ENCODE data around the gene BBS4.
A peak's percentile ranks its signal among the peaks of the same experiment; 100 is the strongest.
"Not testable (repeated sequence)": the region's sequence is repeated elsewhere in the genome, so short reads cannot be mapped to it uniquely, and the experiment has no call there.

Gene BBS4

GRCh38 chr15:72700076-72700475, 14.1 kb downstream of the BBS4 start:
- no peak for DNase-seq (ENCODE audit: low read depth)

GRCh38 chr15:72706266-72706665, 20.3 kb downstream of the BBS4 start:
- no peak for DNase-seq (ENCODE audit: low read depth)

- not testable (repeated sequence) for DNase-seq (ENCODE audit: low read depth)
These were observed 22.7 kb downstream of the BBS4 start for GRCh38 chr15:72708551-72709303.

GRCh38 chr15:72722071-72722696, 36.2 kb downstream of the BBS4 start:
- DNase-seq (ENCODE audit: low read depth): peak; percentile 35

- DNase-seq (ENCODE audit: low read depth): no peak
These were observed 38.0 kb downstream of the BBS4 start for GRCh38 chr15:72724028-72724427.

DNA sequence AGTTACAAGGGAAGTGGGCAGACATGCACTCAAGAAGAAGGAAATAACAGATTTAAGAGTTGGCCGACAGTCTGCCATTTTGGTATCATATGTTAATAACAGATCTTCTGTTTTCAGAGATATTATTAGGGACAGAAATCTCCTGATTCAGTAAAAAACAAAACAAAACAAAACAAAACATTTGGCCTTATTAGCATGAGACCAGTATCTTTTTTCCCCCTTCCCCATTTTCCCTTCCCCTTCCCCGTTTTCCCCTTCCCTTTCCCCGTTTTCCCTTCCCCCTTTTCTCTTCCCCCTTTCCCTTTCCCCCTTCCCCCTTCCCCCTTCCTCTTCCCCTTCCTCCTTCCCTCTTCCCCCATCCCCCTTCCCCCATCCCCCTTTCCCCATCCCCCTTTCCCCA, 39.4 kb downstream of the BBS4 start:
- no peak for DNase-seq (ENCODE audit: low read depth)

GRCh38 chr15:72725851-72726250, 39.8 kb downstream of the BBS4 start:
- DNase-seq (ENCODE audit: low read depth): not testable (repeated sequence)

DNA sequence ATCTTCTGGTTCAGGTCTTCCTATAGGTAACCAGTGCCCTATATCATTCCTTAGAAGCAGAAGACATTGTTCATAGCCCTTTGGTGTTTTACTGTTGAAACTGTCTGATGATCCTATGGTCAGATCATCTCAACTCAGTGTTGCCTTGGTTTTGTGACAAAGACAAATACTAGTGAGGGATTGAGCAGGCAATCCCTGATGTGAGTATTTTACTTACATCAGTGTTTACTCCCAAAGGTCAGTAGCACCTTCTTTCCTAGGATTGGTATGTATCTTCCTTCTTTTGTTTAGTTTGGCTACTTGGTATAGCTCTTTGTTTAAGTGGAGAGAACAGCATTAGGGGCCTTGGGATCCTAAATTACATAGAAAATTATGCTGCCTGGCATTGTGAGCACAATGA, 41.1 kb downstream of the BBS4 start:
- no peak for DNase-seq (ENCODE audit: low read depth)

GRCh38 chr15:72728249-72728648, 42.2 kb downstream of the BBS4 start:
- not testable (repeated sequence) for DNase-seq (ENCODE audit: low read depth)

GRCh38 chr15:72728821-72729220, 42.8 kb downstream of the BBS4 start:
- no peak for DNase-seq (ENCODE audit: low read depth)

- DNase-seq (ENCODE audit: low read depth): no peak
These were observed 46.1 kb downstream of the BBS4 start for GRCh38 chr15:72732086-72732485.

DNA sequence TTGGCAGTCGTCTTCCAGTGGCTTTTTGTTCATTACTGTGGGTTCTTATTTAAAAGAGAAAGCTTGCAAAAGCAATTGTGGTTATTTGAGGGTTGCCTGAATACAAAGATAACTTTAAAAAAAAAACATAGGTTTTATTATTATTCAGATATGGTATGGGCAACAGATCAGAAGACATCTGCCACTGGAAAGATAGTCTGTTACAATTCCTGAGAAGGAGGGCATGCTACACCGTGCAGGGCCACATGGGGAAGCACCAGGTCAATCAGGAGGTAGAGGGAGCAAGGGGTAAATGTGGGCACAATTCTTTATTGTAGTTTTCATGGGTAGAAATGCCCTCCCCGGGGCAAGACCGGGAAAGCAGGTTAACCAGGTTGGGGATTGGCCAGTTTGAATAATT, 46.5 kb downstream of the BBS4 start:
- no peak for DNase-seq (ENCODE audit: low read depth)

DNA sequence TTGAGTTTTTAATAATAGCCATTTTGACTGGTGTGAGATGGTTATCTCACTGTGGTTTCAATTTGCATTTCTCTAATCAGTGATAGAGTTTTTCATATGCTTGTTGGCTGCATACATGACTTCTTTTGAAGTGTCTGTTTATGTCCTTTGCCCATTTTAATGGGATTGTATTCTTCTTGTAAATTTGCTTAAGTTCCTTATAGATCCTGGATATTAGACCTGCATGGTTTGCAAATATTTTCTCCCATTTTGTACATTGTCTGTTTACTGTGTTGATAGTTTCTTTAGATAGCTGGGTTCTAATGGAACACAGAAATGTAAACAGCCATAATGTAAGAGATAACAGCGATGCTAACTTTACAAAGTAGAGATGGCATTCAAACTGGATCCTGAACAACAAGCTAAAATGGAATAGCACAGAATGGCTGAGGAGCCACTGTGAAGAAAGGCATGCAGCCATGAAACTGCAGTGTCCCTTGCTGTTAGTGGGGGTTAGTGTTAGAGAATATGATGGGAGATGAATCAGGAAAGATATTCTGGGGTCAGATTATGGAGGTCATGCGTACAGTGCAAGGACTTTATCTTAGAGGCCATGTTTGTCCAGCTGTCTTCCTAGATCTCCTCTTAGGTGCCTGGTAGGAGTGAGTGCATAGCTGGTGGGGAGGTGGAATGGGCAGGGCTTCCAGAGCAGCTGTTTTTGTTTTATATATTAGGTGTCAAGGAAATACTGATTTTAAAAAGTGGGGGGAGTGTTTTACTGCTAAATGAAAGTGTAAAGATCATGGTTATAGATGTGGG, 48.1 kb downstream of the BBS4 start:
- DNase-seq (ENCODE audit: low read depth): no peak

DNA sequence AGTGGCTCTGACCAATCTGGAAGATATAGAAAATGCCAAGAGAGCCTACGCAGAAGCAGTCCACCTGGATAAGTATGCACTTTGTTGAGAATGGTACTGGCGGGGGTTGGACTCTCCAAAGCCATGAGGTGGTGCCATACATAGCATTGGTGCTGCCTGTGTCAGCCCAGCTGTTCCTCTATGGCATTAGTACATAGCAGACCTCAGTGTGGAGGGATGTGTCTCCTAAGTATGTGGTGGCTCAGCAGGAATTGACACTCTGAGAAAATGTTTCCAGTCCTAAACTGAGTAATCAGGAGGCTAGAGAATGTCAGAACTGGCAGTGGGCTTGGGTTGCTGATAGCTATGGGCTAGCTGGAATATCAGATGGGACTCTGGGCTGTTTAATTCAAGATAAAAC, 49.1 kb downstream of the BBS4 start:
- no peak for DNase-seq (ENCODE audit: low read depth)

DNA sequence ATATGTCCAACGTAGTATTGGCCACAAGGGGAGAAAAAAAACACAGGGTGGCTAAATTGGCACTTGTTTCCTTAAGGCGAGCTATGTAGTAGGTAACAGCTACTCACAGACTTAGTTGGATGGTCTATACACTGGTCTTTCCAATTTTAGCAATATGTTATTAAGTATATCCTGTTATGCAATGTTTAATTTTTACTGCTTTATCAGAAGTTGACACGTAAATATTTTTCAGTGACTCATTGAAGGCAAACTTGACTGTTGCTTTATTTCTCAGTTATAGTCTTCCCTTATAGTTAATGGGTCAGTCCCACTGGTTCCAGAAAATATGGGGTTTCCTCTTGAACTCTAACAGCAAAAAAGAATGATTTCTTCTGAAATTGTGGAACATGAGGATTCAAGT, 51.1 kb downstream of the BBS4 start:
- no peak for DNase-seq (ENCODE audit: low read depth)

- DNase-seq (ENCODE audit: low read depth): no peak
These were observed 51.7 kb downstream of the BBS4 start for GRCh38 chr15:72737723-72738122.

GRCh38 chr15:72740219-72740618, 54.2 kb downstream of the BBS4 start:
- no peak for DNase-seq (ENCODE audit: low read depth)

- no peak for DNase-seq (ENCODE audit: low read depth)
These were observed 63.7 kb downstream of the BBS4 start for GRCh38 chr15:72749700-72750099.

DNA sequence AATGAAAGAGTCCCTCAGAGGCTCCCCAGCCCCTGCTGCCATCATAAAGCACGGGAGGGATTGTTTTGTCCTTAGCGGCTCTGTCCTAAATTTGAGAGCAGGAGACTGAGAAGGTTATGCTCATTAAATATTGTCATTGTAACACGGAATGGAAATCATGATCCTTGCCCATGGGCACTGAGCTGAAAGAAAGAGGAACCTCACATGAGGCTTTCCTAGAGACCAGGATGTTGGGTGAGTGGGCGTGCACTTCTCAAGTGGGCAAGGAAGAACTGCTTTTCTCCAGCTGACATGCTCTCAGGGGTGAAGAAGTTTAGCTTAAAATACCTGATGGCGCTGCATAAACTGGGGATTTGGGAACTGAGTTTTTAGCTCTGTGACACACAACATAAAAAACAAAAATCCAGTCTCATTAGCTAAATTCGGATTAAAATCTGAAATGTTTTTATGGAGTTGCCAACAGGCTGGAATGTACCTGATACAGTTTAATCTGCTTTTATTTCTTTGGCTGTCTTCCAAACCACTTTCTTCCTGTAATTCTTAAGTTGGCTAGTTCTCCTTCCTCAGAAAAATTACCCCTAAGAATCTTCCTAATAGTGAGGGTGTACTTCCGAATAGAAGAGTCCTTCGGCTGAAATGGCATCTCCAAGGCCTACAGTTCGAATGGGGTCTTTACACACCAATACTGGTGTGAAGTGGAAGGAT, 65.9 kb downstream of the BBS4 start:
- peak; percentile 24 for DNase-seq (ENCODE audit: low read depth)

GRCh38 chr15:72754096-72754495, 68.1 kb downstream of the BBS4 start:
- DNase-seq (ENCODE audit: low read depth): no peak

DNA sequence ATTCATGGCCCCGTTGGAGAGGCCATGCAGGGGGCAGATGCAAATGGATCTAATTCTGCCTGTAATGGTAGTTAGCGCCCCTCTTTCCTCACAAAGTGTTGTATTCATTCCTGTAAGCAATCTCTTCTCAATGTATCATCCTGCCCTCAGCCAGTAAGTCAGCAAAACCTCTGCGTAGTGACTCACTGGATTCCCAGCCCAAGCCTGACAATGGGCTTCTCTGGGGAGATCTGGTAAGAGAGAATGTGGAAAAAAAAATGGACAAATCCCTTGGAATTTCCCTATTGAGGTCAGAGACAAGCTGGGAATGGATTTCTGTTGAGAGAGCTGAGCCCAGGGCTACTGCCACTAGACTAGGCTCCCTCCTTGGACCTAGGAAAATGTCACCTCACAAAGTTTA, 72.2 kb downstream of the BBS4 start:
- DNase-seq (ENCODE audit: low read depth): no peak

- no peak for DNase-seq (ENCODE audit: low read depth)
These were observed 74.7 kb downstream of the BBS4 start for GRCh38 chr15:72760590-72761260.
